Activated CD4-positive, alpha-beta T cell treated with anti-CD3 and anti-CD28 coated beads for 1 hour (primary cell): ENCODE results near the gene CFAP53.

ENCODE experiments used
- DNase-seq: peaks from one replicate; pipeline ENCODE4 v3.0.0-alpha.2; 2020

Gene CFAP53

DNA sequence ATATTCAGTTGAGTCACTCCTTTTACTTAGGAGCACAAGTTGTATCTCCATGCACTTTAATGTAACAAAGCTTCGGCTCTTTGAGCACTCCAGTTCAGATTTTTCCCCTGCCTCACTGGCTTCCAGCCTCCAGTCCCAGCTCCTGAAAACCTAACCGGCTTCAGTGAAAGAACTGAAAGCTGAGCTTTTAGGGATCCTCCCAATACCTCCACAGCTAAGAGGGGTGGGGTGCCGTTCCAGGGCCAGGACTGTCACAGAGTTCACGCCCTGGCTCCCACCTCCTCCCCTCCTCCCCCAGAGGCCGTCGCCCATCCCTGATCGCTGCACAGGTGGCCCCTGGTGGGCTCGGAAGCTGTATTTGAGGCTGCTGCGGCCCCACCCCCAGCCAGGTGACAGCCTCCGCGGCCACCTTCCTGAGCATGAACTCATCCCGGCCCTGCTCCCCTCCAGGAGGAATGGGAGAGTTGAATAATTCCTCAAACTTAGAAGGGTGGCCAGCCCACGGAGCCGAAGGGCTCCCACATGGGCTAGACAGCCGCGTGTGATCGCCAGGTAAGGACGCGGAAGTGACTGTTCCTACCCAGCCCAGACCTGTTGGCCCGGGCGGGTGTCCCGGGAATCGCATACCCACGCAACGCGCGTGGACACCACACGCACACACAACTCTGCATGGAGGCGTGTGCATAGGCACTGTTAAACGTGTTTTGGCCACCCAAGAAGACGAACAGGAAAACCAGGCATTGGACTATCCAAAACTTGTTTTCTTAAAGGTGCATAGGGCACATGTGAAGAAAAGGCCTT, 73.1 kb downstream of the CFAP53 start:
- no peak for DNase-seq

- DNase-seq, result no peak
These were observed 75.4 kb downstream of the CFAP53 start for GRCh38 chr18:50190926-50191325.

DNA sequence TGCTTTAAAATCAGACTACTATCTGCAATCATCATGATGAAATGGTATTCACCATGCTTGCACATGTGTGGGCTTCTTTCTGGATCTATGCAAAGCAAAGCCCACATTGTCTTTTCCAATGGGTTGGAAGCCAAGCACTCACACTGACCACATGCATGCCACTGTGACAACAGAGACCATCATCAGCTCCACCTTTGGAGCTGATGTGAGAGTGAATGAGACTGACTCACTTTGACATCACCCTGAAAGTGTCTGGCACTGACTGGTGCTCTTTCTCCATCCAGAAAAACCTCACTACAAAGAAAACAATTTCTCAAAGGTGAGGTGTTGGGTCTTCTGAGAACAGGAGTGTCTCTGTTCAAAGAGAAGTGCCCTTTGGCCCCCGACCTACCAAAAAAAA, 76.1 kb downstream of the CFAP53 start:
- DNase-seq, result no peak

DNA sequence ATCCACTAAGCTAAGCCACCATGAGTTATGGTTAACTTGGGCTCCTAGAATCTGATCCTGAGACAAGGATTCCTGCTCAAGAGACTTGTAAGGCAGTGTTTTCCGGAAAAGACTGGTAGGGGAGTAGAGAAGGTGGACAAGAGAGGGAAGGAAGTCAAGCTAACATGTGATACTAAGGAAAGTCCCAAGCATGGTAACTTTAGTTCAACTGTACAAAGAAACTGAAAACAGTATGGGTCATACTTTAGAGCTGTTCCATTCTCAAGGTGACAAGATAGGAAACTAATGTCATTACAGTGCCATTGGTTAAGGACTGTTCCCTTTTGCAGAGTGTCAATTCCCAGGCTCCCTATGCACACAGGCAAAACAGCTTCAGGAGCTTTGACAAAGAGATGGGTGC, 77.1 kb downstream of the CFAP53 start:
- no peak for DNase-seq

- DNase-seq, result no peak
These were observed 77.6 kb downstream of the CFAP53 start for GRCh38 chr18:50188652-50189051.

GRCh38 chr18:50187659-50188058, 78.6 kb downstream of the CFAP53 start:
- no peak for DNase-seq

DNA sequence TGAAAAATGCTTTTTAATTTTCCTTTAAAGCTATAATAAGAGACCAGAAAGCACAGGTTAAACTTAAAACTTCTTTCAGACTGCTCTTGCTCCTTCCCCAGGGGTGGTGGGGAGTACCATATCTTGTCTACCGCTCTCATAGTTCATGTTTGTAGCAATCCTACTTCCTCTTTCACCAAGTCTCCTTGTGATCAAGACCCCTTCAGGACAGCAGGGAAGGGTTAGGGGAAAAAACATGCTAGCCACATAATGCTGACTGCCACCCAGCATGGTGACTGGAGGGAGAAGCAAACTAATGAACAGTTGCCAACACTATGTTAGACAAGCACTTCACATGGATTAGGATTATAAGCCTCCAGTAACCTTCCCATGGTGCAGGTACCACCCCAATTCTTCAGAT, 79.9 kb downstream of the CFAP53 start:
- DNase-seq, result no peak

DNA sequence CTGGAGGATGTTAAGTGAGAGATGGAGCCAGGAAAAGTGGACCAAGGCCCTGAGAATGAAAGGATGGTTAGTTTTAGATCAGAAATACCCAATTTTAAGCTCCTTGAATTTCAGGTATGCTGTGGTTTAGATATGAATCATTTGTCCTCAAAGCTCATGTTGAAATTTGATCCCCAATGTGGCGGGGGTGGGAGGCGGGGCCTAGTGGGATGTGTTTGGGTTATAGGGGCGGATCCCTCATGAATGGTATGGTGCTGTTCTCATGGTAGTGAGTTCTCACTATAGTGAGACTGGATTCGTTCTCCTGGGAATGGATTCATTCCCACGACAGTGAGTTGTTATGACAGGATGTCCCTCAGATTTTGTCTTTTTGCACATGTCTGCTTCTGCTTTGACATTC, 82.7 kb downstream of the CFAP53 start:
- DNase-seq, result no peak

GRCh38 chr18:50182511-50182910, 83.8 kb downstream of the CFAP53 start:
- no peak for DNase-seq

GRCh38 chr18:50181590-50181989, 84.7 kb downstream of the CFAP53 start:
- no peak for DNase-seq

GRCh38 chr18:50179465-50179864, 86.8 kb downstream of the CFAP53 start:
- no peak for DNase-seq

GRCh38 chr18:50177294-50177992, 88.9 kb downstream of the CFAP53 start:
- DNase-seq, result no peak
